Astrocyte of the spinal cord (primary cell): ENCODE results near the gene MGAT4A.

Source experiments
- DNase-seq: peaks from one replicate; pipeline ENCODE4 v3.0.0; 2011; ENCODE audit warnings: low read depth, low spot score
- H3K4me3 ChIP-seq: 2 replicates; pipeline ENCODE4 v1.5.1; 2011; ENCODE audit warnings: low read depth, mild to moderate bottlenecking, low read length, moderate library complexity
- in situ Hi-C: cut with HindIII; loops from 2 replicates; pipeline ENCODE4 v1.10.0; 2017; ENCODE audit warnings: low sequenced_read_pairs
- TF ChIP-seq, protein P1 (sequence below): IDR thresholded peaks from 2 replicates; pipeline ENCODE4 v1.5.1; 2012; ENCODE audit warnings: low read depth, mild to moderate bottlenecking, low read length, inconsistent platforms

The MGAT4A gene

DNA sequence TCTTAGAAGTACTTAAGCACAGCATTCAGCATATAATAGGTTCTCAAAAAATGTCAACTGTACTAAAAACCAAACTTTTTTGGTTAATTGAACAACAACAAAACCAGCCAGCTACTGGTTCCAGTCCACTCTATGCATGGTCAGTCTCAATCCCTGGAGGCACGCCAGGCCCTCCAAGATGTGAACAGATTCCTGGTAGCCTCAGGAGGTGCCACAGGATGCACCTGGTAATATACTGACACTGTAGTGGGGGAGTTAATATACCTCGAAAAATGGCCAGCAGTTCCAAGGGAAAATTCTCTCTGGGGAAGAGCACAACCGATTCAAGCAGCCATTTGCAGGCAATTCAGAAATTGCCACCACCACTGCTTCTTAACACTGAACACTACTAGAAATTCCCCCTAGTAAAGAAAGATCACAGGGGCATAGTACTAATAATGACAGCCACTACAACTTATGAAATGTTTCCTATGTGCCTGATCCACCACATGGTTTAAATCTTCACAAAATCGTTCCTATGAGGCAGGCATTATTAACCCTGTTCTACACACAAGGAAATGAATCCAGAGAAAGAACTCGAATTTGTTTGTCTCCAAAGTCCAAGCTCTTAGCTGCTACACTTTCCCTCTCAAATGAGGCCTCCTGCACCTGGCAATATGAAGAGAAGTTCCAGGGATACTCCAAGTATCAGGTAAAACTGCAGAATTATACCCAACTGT, 3.4 kb downstream of the MGAT4A start:
- TF ChIP-seq, protein P1, sequence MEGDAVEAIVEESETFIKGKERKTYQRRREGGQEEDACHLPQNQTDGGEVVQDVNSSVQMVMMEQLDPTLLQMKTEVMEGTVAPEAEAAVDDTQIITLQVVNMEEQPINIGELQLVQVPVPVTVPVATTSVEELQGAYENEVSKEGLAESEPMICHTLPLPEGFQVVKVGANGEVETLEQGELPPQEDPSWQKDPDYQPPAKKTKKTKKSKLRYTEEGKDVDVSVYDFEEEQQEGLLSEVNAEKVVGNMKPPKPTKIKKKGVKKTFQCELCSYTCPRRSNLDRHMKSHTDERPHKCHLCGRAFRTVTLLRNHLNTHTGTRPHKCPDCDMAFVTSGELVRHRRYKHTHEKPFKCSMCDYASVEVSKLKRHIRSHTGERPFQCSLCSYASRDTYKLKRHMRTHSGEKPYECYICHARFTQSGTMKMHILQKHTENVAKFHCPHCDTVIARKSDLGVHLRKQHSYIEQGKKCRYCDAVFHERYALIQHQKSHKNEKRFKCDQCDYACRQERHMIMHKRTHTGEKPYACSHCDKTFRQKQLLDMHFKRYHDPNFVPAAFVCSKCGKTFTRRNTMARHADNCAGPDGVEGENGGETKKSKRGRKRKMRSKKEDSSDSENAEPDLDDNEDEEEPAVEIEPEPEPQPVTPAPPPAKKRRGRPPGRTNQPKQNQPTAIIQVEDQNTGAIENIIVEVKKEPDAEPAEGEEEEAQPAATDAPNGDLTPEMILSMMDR: no peak
- no peak overlapping the region for H3K4me3 ChIP-seq
- in situ Hi-C loops: no loop called here
- DNase-seq: no peak

DNA sequence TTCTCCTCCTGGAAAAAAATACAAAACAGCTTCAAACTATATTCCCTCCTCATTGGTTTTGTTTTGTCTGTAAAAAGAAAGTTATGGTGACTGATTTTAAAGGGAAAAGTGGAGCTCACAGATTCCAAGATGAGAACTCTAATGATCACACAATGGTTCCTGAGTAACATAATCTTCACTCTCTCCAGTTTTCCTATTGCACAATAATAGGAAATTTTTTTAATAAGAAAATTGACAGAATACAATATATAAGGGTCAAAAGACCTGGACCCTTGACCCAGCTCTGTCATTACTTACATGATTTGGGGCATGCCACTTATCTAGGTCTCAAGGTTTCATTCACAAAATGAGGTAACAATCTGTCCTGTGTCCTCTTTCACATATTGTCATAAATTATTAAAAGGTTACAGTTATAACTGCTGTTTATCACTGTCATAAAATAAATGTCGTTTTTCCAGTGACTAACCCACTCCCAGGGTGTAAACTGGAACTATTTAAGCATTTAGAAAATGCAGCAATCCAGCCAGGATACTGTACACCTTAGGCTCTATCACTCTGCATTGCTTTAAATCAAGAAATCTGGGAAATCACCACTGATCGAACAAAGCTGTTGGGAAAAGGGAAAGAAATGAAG, 4.1 kb downstream of the MGAT4A start:
- TF ChIP-seq, protein P1: no peak
- H3K4me3 ChIP-seq: no peak overlapping the region
- in situ Hi-C loops: no loop called here

DNA sequence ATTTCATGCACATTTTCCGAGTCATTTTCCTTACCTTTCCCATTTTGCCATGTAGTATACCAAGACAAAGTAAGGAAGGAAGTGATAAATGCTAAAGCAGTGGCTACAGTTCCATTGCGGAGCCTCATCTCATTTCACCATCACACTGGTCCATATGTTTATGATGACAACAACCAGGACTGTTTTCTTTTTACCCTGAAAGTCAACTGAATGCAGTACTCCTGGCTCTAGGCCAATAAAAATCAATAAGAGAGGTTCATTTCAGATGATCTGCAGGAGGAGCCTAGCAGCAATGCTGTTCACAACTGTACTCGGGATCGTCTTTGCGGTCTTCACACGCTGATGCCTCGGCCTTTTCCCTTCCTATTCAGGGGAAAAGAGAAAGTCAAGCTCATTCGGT, 4.7 kb downstream of the MGAT4A start:
- TF ChIP-seq, protein P1: no peak
- no peak overlapping the region for H3K4me3 ChIP-seq
- in situ Hi-C loops: no loop called here
- no peak for DNase-seq

More for the DNA sequence above, 4.1 kb downstream of the MGAT4A start:
- DNase-seq: no peak

DNA sequence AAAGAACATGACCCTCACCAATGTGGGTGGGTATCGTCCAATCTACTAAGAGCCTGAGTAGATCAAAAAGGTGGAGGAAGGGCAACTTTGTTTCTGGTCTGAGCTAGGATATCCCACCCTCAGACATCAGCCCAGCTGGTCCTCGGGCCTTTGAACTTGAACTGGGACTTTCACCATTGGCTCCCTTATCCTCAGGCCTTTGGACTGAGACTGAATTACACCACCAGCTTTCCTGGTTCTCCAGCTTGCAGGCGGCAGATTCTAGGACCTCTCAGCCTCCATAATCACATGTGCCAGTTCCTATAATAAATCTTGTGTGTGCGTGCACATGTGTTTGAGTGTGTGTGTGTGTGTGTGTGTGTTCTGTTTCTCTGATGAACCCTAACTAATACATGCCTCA, 10.6 kb downstream of the MGAT4A start:
- TF ChIP-seq, protein P1: no peak
- no peak overlapping the region for H3K4me3 ChIP-seq
- in situ Hi-C loops: no loop called here
- no peak for DNase-seq

DNA sequence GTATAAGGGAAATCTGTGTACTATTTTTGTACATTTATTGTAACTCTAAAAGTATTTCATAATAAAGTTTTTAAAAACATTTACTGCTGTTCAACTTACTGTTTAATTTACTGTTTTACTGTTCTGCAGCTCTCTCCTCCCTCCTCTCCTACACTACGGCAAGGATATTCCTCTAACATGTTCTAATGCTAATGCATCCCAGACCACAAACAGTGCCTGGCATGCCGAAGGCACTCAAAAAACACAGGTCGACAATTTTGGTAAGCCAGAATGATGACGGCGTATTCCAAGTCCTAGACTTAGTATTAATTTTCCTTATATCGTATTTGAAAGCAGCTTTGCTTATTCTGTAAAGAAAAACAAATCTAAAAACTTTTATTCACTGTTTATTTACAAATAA, 13.3 kb downstream of the MGAT4A start:
- no peak for DNase-seq
- TF ChIP-seq, protein P1: no peak
- in situ Hi-C loops: no loop called here
- no peak overlapping the region for H3K4me3 ChIP-seq

DNA sequence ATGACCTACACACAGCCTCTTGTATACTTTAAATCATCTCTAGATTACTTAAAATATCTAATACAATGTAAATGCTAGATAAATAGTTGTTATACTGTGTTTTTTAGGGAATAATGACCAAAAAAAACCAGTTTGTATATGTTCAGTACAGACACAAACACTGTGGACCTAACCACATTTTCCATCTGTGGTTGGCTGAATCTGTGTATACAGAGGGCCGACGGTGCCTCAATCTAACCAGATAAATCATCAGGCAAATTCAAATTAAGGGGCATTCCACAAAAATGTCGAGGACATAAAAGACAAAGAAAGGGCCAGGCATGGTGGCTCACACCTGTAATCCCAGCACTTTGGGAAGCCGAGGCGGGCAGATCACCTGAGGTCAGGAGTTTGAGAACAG, 14.1 kb downstream of the MGAT4A start:
- TF ChIP-seq, protein P1: no peak
- H3K4me3 ChIP-seq: no peak overlapping the region
- in situ Hi-C loops: no loop called here

More for the DNA sequence above, 14.1 kb downstream of the MGAT4A start:
- no peak for DNase-seq
